Hepatic stellate cell (primary cell): ENCODE measurements around the gene KLHDC8B.
"Not testable (repeated sequence)": the region's sequence is repeated elsewhere in the genome, so short reads cannot be mapped to it uniquely, and the experiment has no call there.

Experiments used
- DNase-seq: peaks from one replicate; pipeline ENCODE4 v3.0.0; 2011; ENCODE audit warnings: low spot score

The KLHDC8B gene

DNA sequence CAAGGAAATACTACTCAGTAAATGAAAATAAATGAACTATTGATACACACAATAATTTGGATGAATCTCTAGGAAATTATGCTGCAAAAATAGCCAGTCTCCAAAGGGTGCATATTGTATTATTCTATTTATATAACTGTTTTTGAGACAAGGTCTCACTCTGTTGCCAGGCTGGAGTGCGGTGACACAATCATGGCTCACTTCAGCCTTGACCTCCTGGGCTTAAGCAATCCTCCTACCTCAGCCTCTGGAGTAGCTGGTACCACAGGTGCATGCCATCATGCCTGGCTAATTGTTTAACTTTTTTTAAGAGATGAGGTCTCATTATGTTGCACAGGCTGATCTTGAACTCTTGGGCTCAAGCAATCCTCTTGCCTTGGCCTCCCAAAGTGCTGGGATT lies 12.5 kb downstream of the KLHDC8B start:
- no peak for DNase-seq

DNA sequence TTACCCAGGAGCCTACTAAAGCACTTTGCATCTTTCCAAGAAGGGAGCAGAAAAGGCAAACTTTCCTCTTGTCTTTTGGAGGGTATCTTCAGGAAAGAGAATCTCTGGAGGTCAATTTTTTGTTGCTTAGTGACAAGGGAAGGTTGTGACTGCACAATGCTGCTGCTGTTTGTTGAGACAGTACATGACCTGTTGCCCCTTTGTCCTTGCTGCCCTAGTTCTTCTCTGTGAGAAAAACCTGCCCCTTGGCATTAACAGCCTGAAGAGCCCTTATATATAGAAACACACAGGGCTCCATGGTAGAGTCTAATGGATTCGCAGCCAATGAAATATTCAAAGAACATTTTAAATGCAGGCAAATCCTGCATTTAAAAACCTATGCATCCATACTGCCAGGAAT lies 20.3 kb downstream of the KLHDC8B start:
- no peak for DNase-seq

DNA sequence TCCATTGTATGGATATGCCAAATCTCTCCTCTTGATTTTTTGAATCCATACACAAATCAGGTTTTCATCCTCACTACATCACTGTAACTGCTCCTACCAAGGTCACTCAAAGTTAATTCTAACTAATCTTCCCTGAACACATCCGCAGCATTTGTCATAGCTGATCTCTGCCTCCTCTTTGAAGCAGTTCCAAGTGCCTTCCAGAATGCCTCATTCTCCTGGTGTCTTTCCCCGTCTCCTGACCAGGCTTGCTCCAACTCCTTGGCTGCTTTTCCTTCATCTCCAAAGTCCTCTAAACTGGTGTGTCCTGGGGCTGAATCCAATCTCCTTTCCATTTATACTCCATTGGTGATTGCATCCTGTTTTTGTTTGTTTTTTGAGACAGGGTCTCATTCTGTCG lies 26.8 kb downstream of the KLHDC8B start:
- DNase-seq = no peak

DNA sequence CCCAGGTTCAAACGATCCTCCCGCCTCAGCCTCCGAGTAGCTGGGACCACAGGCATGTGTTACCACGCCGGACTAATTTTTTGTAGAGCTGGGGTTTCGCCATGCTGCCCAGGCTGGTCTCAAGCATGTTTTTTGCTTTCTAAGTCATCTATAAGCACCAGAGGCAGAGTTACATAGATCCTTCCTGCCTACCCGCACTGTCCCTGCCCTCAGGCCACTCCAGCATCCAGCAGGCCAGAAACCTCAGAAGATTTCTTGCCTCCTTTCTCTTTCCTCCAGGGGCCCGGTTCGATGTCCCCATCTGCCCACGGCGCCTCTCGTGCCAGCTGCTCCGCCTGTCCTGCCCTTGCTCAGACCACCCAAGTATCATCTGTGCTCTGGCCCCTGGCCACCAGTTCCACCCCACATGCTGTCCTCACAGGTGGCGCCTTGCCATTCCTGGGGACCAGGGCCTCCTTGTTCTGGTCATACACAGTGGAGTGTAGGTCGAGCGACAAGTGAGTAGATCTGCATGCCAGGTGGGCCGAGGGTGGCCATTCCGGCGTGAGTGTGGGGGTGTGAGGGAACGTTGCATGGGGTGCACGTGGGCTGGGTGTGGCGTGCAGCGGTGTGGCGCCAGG lies 27.3 kb downstream of the KLHDC8B start:
- no peak for DNase-seq

DNA sequence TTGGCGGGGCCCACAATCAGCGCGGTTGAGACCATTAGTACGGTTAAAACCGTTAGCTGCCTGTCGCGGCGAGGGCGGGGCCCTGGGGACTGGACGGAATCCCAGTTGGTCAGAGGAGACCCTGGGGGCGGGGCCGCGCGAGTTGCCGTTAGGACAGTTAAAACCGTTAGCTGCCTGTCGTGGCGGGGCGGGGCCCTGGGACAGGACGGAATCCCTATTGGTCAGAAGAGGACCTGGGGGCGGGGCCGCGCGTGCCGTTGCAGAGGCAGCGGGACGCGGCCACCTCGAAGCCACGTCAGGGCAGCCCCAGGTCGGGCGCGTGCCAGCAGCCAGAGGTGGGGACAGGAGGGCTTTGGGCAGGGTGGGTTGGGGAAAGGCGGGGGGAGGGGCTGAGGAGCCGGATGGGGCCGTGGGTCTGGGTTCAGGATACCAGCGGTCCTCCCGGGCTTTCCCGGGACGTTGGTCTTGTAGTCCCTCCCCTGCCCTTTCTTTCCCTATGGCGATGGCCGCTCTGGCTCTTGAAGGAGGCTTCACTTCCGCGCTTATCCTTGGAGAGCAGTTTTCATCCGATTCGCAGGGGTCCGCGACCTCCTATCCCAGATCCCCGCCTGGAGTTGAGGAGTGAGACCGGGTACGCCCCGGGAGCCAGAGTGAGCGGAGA lies 28.0 kb downstream of the KLHDC8B start:
- no peak for DNase-seq

DNA sequence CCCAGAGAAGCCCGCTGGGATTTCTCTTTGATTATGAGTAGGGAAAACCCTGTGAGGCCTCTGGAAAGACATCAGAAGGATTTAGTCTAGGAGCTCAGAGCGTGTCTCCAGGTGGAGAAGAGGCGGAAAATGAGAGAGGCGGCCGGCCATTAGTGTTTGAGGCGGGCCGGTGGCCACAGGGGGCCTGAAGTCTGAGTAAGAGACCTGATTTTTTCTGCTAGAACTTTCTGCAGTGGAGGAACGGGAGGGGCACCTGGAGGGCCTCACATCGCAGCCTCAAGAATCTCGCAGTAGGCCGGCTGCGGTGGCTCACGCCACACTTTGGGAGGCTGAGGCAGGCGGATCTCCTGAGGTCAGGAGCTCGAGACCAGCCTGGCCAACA lies 28.5 kb downstream of the KLHDC8B start:
- DNase-seq = no peak

DNA sequence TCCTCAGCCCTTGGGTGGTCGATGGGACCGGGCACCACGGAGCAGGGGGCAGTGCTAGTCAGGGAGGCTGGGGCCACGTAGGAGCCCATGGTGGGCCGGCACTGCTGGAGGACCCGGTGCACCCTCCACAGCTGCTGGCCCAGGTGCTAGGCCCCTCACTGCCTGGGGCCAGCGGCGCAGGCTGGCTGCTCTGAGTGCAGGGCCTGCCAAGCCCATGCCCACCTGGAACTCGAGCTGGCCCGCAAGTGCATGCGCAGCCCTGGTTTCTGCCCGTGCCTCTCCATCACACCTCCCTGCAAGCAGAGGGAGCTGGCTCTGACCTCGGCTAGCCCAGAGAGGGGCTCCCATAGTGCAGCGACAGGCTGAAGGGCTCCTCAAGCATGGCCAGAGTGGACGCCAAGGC lies 42.1 kb downstream of the KLHDC8B start:
- no peak for DNase-seq

DNA sequence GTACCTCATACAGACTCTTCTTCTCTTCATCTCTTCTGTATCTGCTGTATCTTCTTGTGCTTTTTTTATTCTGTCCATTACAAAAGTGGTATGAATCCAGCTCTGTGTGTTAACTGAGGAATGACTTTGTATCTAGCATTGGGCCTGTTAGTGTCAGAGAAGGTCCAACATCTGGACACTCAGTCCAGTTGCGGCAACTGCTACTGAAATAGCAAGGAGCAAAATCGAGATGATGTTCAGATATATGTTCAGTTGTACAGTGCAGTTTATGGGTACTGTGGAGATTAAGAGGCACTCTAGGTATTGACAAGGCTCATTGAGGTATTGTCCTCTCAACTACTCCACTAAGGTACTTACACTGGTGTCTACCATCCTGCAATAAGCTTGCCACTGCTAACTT lies 42.6 kb downstream of the KLHDC8B start:
- DNase-seq = no peak

DNA sequence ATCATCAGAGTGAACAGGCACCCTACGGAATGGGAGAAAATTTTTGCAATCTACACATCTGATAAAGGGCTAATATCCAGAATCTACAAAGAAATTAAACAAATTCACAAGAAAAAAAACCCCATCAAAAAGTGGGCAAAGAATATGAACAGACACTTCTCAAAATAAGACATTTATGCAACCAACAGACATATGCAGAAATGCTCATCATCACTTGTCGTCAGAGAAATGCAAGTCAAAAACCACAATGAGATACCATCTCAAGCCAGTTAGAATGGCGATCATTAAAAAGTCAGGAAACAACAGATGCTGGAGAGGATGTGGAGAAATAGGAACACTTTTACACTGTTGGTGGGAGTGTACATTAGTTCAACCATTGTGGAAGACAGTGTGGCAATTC lies 45.3 kb downstream of the KLHDC8B start:
- DNase-seq = not testable (repeated sequence)

DNA sequence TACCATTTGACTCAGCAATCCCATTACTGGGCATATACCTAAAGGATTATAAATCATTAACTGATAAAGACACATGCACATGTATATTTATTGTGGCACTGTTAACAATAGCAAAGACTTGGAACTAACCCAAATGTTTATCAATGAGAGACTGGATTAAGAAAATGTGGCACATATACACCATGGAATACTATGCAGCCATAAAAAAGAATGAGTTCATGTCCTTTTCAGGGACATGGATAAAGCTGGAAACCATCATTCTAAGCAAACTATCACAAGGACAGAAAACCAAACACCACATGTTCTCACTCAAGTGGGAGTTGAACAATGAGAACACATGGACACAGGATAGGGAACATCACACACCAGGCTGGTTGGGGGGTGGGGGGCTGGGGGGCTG lies 45.7 kb downstream of the KLHDC8B start:
- DNase-seq = not testable (repeated sequence)

DNA sequence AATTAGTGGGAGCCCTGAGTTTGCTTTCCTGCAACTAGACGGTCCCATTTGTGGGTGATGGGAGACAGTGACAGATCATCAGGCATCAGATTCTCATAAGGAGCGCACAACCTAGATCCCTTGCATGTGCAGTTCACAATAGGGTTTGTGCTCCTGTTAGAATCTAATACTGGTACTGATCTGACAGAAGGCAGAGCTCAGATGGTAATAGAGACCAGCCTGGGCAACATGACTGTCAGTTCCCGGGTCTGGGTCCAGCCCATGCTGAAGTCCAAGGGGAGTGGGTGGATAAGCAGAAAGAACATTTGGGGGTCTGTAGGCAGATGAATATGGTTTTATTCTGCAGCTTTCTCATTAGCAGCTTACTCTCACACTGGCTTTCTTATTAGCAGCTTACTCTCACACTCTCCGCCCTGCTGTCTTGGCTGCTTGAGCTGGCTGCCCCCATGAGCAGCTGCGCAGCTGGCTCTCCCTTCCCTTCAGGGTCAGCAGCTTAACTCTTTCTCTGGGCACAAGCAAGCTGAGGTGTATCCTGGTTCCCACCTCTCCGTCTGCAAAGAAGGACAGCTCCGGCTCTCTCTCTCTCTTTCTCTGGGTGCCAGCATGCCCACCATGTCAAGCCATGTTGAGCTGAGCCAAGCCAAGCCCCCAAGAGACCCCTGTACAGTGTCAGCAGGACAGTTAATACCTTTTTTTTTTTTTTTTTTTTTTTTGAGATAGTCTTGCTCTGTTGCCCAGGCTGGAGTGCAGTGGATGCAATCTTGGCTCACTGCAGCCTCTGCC lies 46.5 kb downstream of the KLHDC8B start:
- DNase-seq = no peak

DNA sequence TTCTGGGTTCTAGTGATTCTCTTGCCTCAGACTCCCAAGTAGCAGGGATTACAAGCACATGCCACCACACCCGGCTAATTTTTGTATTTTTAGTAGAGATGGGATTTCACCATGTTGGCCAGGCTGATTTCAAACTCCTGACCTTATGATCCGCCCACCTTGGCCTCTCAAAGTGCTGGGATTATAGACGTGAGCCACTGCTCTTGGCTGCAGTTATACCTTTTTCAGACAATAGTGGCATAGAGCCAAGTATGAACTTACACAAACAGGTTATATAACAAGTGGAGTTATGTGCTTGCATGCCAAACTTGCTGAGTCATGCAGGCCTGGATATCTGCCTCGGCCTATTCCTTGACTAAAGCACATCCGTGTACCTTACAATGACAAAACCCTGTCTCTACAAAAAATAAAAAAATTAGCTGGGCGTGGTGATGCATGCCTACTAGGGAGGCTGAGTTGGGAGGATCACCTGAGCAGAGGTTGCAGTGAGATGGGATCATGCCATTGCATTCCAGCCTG lies 47.1 kb downstream of the KLHDC8B start:
- DNase-seq = not testable (repeated sequence)

DNA sequence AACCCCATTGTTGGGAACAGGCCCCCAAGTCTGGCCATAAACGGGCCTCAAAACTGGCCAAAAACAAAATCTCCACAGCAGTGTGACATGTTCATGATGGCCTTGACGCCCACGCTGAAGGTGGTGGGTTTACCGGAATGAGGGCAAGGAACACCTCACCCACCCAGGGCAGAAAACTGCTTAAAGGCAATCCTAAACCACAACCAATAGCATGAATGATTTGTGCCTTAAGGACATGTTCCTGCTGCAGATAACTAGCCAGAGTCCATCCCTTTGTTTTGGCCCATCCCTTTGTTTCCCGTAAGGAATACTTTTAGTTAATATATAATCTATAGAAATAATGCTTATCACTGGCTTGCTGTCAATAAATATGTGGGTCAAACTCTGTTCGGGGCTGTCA lies 47.7 kb downstream of the KLHDC8B start:
- no peak for DNase-seq

DNA sequence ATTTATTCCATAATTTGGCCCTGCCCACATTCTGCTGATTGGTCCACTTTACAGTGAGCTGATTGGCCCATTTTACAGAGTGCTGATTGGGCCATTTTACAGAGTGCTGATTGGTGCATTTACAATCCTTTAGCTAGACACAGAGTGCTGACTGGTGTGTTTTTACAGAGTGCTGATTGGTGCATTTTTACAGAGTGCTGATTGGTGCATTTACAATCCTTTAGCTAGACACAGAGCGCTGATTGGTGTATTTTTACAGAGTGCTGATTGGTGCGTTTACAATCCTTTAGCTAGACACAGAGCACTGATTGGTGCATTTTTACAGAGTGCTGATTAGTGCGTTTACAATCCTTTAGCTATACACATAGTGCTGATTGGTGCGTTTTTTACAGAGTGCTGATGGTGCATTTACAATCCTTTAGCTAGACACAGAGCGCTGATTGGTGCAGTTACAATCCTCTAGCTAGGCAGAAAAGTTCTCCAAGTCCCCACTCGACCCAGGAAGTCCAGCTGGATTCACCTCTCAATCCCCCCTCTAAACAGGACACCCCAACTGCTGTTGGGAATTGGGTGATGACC lies 49.7 kb downstream of the KLHDC8B start:
- DNase-seq = not testable (repeated sequence)

DNA sequence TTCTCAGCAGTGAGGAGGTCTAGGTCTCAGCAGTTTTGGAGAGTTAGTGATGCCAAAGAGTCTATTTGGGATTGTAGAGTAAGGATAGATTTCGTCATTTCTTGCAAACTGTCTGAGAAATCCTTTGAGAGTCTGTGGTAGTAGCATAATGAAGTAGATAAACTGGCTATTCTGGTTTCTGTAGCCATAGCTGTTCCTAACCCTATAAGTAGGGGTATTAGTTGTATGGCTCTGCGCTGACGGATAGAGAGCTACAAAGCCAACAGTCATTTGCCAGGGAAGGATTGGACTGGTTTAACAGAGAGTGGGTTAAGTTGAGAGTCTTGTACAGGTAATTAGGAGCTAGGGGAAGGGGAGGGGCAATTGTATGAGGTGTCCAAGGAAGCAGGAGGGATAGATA lies 50.6 kb downstream of the KLHDC8B start:
- no peak for DNase-seq
